Ovary (tissue), 9 donors: Measurements from ENCODE around the gene OVAAL. TPM values are rescaled to one million over a fixed set of nuclear protein-coding genes. Genes with fewer than 3 reads are reported as not detected.

Experiments used
- DNase-seq, 5 donors: peaks; one replicate each; pipeline ENCODE4 v3.0.0-alpha.2; 2019 to 2020
- H3K27ac ChIP-seq, 2 donors: fragments of 200-600 bp; one replicate each; pipeline versions ENCODE4 v1.5.1 to v1.8.0; 2019 to 2022
- H3K27me3 ChIP-seq: fragments of 200-600 bp; one replicate; pipeline ENCODE4 v1.8.0; 2022
- H3K36me3 ChIP-seq: fragments of 200-600 bp; sonication (generic); one replicate; pipeline ENCODE4 v1.5.1; 2019
- H3K4me1 ChIP-seq: one replicate; pipeline ENCODE4 v1.8.1; 2013; ENCODE audit warnings: mild to moderate bottlenecking, moderate library complexity; ENCODE audit not compliant: insufficient read depth
- H3K4me3 ChIP-seq: fragments of 200-600 bp; sonication (generic); one replicate; pipeline ENCODE4 v1.5.1; 2017
- H3K9me3 ChIP-seq, 2 donors: fragments of 200-600 bp in 1 of 2; sonication (generic) in 1 of 2; one replicate each; pipeline versions ENCODE4 v1.5.1 to v1.8.1; 2013 to 2019; ENCODE audit warnings: mild to moderate bottlenecking in 1 of 2, moderate library complexity in 1 of 2
- CTCF ChIP-seq, 3 donors: fragments of 450-650 bp in 2 of 3; fragments of 200-600 bp in 1 of 3; IDR thresholded peaks; one replicate each; pipeline versions ENCODE4 v1.5.1 to v1.8.0; 2016 to 2022; ENCODE audit warnings: antibody characterized with exemption in 3 of 3, mild to moderate bottlenecking in 1 of 3
- EP300 ChIP-seq: sonication (generic); formaldehyde crosslinking; IDR thresholded peaks from one replicate; pipeline ENCODE4 v1.6.1; 2017; ENCODE audit warnings: antibody characterized with exemption
- POLR2A ChIP-seq: fragments of 450-650 bp; IDR thresholded peaks from one replicate; pipeline ENCODE4 v1.6.1; 2017; ENCODE audit warnings: antibody characterized with exemption, mild to moderate bottlenecking, moderate library complexity
- WGBS, 3 donors: extraction: QIAGEN DNeasy Blood & Tissue Kit in 1 of 3; methylation state at CpG; one replicate each; pipeline versions ENCODE4 v1.1.5 to v1.1.7; 2013 to 2017; 5-methylcytosine and 5-hydroxymethylcytosine counted together
- intact Hi-C, 4 donors: fragments of 100-400 bp; cut with DNase I; formaldehyde crosslinking; loops; one replicate each; pipeline versions ENCODE4 v1.11.0 to v1.15.1; 2022 to 2023
- polyA plus RNA-seq, 2 donors: library from polyadenylated mRNA; stranded (reverse); fragments of 200-250 nt in 1 of 2; fragments of 350-450 nt in 1 of 2; fragmentation: Illumina TruSeq in 1 of 2; extraction: RNeasy Lipid Tissue Mini Kit (QIAGEN cat#74804) in 1 of 2; gene quantifications; one replicate each; pipeline ENCODE4 v1.2.3, GENCODE V29; 2013 to 2014
- total RNA-seq, 7 donors: library from RNA; depleted of rRNA in 2 of 7; stranded (reverse); fragments of >200 nt in 2 of 7; fragmentation: NEBNext Ultra II Directional in 3 of 7; extraction: Animal tissue kit (Norgen Biotek cat#: 25700) in 3 of 7; gene quantifications; one replicate each; pipeline versions ENCODE4 v1.1.0 to v1.2.4, GENCODE V29; 2016 to 2023
- donor health status: DM: no; HTN: no; CAD: no; lungs with moderate emphysema.
- donor health status: DM: no; HTN: no; CAD: no.
- donor health status: Bipolar disorder and iron deficiency.
- donor health status: DM: yes; HTN: yes; CAD: no.
- donor health status: DM: no; HTN: no; CAD: no.
- donor health status: DM: yes; HTN: yes; CAD: no.

The OVAAL gene
- total and polyA plus RNA-seq, 9 donors = not detected

GRCh38 chr1:180598333-180598974 lies 39.7 kb downstream of the OVAAL start:
- H3K9me3 ChIP-seq = no peaks in the 10 kb centered on the region
- H3K36me3 ChIP-seq = no peaks in the 10 kb centered on the region
- intact Hi-C loops = no loop called here
- H3K27me3 ChIP-seq = no peaks in the 10 kb centered on the region
- WGBS, 3 donors = 36 to 42% (median 40%) methylated on average over 6 of the region's 6 CpGs
- no peak for DNase-seq
- no peak overlapping the region for H3K4me3 ChIP-seq
- H3K4me1 ChIP-seq = no peaks in the 10 kb centered on the region
- TF ChIP-seq CTCF (IDR thresholded peaks at IDR 0.05) (no peak), EP300 (no peak), POLR2A (no peak)
- no peak overlapping the region for H3K27ac ChIP-seq

GRCh38 chr1:180600343-180600742 lies 41.6 kb downstream of the OVAAL start:
- intact Hi-C loops = no loop called here
- Histone ChIP-seq H3K9me3 (no peaks in the 10 kb centered on the region), H3K4me1 (no peaks in the 10 kb centered on the region), H3K4me3 (no peak overlapping the region), H3K27me3 (no peaks in the 10 kb centered on the region), H3K36me3 (no peaks in the 10 kb centered on the region), H3K27ac (no peak overlapping the region)
- TF ChIP-seq POLR2A (no peak), EP300 (no peak), CTCF (IDR thresholded peaks at IDR 0.05) (no peak)
- 96 to 99% (median 96%) methylated on average over 1 of the region's 1 CpG for WGBS, 3 donors
- DNase-seq = no peak

- 70 to 83% (median 81%) methylated on average over 1 of the region's 1 CpG for WGBS, 3 donors
- no peak for TF ChIP-seq POLR2A
- TF ChIP-seq CTCF (IDR thresholded peaks at IDR 0.05) = no peak
- TF ChIP-seq EP300 = no peak
- H3K27me3 ChIP-seq = no peaks in the 10 kb centered on the region
- no peak overlapping the region for H3K27ac ChIP-seq
- DNase-seq = no peak
- H3K4me1 ChIP-seq = no peaks in the 10 kb centered on the region
- H3K36me3 ChIP-seq = no peaks in the 10 kb centered on the region
- H3K9me3 ChIP-seq = no peaks in the 10 kb centered on the region
- intact Hi-C loops = no loop called here
- H3K4me3 ChIP-seq = no peak overlapping the region
These were observed 42.7 kb downstream of the OVAAL start for GRCh38 chr1:180601512-180601911.

- Histone ChIP-seq H3K36me3 (no peaks in the 10 kb centered on the region), H3K9me3 (no peaks in the 10 kb centered on the region), H3K4me3 (no peak overlapping the region), H3K27me3 (no peaks in the 10 kb centered on the region), H3K4me1 (no peaks in the 10 kb centered on the region), H3K27ac (no peak overlapping the region)
- intact Hi-C loops = no loop called here
- 85 to 92% (median 85%) methylated on average over 6 of the region's 6 CpGs for WGBS, 3 donors
- TF ChIP-seq CTCF (IDR thresholded peaks at IDR 0.05) (no peak), POLR2A (no peak), EP300 (no peak)
- DNase-seq = no peak
These were observed 44.6 kb downstream of the OVAAL start for GRCh38 chr1:180603223-180603849.
